Measurements from ENCODE around the gene CAMSAP1.

CAMSAP1 gene

DNA sequence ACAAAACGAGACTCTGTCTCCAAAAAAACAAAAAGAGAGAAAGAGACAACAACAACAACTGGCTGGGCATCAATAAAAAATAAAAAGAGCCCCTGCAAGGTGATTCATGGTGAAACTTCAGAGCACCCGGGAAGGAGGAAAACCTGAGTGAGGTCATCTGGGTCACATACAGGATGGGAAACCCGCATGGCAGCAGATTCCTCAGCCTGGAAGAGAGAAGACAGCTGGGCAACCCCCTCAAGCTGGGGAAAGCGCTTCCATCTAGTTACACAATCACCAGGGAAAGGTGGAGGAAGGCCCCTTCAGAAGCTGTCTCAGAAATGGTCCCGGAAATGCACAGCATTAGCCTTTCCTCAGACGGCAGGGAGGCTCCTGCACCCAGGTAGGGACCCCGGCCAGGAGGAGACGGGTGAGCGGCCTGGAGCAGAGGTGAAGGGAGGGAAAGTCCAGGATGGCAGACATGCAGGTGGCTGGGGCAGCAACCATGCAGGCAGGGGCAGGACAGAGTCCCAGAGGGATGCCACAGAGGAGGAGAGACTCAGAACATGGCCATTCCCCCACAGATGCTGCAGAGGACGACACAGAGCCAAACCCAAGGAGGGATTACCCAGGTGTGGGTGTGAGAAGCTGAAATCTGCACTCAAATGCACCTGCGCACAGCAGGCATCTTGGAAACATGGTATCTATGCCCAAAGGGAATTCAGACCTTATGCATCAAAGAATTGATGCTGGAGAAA lies 29.4 kb downstream of the CAMSAP1 start:
- FAIRE-seq: no peak

DNA sequence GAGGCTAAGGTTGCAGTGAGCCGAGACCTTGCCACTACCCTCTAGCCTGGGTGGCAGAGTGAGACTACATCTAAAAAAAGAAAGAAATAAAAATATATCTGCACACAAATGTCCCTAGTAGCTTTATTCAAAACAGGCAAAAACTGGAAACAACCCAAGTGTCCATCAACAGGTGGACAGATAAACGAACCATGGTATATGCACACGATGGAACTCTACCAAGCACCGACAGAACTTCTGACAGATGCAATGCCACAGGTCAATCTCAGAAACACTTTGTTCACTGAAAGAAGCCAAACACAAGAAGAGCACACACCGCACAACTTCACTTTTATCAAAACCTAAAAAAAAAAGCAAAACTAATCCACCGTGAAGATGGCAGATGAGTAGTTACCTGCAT lies 30.4 kb downstream of the CAMSAP1 start:
- FAIRE-seq: no peak

DNA sequence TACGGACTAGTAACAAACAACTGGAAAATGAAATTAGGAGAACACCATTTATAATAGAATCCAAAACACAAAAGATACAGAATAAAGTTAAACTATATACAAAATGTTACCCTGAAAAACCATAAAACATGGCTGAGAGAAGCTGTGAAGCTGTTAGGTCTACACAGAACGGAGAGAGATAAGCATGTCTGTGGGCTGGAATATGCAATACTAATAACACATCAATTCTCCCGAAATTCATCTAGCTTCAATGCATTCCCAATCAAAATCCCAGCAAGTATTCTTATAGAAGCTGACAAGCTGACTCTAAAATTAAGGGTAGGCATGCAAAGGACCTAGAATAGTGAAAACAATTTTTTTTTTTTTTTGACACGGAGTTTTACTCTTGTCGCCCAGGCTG lies 32.5 kb downstream of the CAMSAP1 start:
- FAIRE-seq: no peak

DNA sequence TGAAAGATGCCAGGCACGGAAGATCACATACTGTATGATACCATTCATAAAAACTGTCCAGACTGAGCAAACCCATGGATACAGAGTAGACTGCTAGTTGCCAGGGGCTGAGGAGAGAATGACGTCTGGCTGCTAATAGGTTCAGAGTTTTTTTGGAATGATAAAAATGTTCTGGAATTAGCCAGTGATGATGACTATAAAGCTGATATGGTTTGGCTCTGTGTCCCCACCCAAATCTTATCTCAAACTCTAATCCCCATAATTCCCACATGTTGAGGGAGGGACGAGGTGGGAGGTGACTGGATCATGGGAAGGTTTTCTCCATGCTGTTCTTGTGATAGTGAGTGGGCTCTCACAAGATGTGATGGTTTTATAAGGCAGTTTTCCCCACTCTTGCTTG lies 37.4 kb downstream of the CAMSAP1 start:
- no peak for FAIRE-seq

DNA sequence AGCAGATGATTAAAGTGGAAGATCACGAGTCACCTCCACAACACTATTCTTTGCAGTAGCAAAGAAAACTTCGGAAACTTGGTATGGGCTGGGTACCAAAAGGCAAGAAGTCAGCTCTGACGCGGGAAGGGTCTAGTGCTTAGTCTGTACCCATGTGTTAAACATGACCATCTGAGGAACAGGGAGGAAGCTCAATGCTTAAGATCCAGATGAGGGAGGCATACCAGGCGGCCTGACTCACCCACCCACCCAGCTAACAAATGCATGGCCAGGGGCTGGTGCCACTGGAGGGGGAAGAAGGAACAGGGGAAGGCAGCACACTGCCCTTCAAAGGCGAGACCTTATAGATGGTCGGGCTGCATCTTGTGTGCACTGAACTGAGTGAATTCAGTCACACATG lies 41.8 kb downstream of the CAMSAP1 start:
- FAIRE-seq: no peak

DNA sequence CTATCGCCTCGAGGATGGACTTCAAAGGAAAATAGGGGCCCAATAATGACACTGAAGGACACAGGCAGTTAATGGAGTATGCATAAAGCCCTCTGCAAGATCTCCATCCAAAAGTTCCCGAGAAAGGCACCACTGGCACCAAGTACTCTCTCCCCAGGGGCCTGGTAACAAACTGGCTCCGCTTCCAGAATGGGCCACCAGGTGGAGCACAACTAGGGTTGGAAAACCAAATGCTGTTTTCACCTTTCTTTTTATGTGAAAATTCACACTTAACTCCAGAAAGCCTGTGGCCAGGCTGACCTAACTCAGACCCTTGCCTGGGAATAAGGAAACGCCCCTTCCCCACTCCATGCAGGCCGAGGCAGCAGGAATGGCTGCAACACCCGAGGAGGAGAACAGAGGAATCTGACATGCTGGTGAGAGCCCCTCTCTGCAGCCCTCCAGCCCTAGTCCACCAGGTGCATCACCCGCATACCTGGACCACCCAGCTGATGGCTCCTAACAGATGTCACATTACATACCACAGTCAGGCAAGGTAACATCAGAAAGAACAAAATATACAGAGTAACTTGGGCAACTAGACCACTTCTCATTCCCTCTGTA lies 42.8 kb downstream of the CAMSAP1 start:
- FAIRE-seq: no peak

DNA sequence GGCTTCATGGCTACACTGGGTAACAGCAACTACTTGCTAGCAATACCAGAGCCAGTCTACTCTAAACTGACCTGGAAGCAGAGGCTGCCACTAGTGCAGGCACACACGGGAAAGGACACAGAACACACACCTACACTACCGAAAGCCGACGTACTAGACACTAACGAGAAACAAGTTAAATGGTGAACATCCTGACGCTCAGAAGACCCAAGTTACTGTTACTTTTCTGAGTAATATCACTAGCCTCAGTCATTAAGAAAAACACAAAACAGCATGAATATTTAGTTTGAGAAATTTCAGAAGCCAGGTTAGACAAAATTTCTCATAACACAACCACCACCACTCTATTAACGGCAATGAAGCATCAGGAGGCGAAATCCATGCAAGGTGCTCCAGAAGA lies 44.5 kb downstream of the CAMSAP1 start:
- FAIRE-seq: no peak

DNA sequence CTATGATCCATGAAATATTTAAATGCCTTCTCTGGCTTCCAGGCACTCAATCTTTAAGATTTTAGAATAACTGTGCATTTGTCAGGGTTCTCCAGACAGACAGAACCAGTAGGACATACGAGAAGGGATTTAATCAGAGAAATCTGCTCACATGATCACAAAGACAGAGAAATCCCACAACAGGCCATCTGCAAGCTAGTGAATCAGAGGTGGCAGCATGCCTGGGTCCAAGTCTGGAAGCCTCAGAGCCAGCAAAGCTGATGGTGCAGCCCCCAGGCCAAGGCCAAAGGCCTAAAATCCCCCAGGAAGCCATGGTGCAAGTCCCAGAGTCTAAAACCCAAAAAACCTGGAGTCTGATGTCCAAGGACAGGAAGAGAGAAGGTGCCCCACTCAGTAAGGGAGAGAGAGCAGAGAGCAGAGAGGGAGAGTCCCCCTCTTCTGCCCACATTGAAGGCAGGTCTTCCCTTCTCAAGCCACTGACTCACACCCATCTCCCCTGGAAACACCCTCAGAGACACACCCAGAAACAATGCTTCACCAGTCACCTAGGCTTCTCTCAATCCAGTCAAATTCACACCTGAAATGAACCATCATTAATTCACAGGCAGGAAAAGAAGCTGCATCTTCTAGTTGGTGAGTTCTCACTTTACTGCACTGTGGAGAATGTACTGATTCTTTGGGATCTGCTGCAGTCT lies 48.7 kb downstream of the CAMSAP1 start:
- no peak for FAIRE-seq

DNA sequence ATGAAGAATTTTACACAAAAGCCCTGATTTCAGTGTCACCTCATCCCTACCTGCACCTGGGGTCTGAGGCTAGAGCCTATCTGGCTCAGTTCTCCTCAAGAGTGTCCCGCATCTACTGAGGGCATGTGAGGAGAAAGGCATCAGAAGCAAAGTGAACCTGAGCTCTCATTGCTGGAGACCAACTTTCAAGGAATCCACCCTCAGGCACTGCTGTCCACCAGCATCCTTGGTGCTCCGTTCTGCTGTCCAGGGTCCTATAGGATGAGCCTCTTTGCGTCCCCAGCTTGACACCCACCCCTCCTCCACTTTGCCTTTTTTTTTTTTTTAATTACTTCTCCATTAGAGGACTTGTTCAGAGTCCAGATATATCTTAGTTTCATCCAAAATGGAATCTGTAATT lies 49.5 kb downstream of the CAMSAP1 start:
- no peak for FAIRE-seq

DNA sequence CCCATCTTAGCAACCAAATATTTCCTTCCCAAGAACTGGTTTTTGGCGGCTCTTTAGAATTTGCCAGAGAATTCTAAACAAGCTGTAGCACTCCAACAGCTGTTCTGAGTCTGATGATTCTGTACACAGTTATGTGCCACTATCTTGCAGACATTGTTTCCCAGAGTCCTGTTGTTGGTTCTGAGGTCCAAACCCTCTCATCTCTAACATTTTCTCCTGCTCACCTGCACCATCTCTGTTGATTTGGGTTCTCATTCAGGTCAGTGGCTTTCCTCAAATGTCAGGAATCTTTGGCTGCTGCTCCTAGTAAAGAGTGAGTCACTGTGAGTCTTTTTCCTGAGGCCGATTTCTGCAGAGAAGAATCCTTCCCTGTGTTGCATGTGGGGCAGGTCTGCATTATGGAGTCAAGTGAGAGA lies 50.0 kb downstream of the CAMSAP1 start:
- no peak for FAIRE-seq

DNA sequence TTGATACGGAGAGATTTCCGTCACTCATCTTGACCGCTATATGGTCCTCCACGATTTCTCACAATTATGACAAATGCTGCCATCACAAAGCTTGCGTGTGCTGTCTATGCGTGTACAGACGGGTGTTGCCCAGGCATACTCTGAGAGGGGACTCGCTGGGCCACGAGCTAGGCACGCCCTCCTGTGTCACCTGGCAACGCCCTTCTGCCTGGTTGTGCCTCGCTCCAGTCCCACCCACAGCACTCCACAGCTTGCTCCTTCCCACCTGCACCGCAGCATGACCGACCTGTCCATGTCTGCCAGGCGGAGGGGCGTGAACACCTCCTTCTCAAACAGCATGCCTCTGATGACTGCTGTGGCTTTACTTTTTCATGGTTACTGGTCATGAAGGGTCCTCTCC lies 55.6 kb downstream of the CAMSAP1 start:
- no peak for FAIRE-seq

DNA sequence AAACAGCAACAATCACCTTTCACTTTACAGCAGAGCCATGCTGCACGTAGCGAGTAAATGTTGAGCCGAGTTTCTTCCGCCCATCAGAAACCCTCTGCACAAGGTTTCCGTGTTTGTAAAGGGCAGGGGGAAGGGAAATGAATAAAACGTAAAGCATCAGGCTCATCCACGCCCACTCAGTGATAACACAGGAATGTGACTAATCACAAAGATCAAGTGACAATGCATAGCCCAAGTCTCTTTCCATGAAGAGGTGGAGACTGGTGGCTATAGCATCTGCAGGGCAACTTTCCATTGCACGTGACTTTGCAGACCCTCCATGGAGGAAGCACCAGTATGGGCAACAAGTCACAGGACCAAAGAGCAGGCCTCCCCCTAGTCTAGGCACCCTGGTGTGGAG lies 56.6 kb downstream of the CAMSAP1 start:
- no peak for FAIRE-seq

DNA sequence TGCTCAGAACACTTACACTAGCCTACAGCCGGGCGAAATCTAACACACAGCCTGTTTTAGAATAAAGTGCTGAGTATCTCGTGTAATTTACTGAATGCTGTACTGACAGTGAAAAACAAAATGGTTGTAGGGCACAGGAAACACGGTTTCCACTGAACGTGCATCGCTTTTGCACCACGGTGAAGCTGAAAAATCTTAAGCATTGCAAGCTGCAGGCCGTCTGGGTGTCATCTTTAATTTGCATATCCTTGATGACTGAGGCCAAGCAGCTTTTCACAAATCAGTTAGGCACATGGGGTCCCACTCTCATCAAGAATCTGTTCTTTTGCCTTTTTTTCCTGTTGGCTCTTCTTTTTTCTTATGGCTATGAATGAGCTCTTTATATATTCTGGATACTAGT lies 58.2 kb downstream of the CAMSAP1 start:
- FAIRE-seq: no peak

DNA sequence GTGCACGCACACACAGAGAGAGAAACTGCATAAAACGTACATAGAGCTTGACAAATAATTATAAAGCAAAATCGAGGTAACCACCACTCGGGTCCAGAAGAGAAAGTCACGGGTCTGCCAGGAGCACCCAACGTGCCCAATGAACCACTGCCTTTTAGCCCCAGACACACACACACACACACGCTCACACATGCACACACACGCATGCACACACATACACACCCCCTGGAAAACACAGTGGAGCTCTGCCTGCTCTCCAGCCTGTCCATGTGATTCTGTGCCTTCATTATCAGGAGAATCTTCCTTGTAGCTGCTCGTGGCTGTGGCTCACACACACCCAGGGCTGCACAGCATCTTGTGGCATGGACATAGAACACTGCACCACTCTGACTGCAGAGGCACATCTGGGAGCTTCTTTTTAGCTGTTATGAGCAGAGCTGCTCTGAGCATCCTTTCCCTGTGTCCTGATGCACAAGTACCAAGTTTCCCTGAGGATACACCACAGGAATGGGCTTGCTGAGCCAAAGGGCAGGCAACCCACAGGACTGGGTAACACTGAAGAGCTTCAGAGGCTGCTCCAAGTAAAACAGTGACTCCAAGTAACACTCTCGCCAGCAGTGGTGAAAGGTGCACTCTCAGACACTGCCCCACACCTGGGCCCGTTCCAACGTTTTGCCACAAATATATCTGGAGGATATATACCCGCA lies 58.9 kb downstream of the CAMSAP1 start:
- FAIRE-seq: no peak

DNA sequence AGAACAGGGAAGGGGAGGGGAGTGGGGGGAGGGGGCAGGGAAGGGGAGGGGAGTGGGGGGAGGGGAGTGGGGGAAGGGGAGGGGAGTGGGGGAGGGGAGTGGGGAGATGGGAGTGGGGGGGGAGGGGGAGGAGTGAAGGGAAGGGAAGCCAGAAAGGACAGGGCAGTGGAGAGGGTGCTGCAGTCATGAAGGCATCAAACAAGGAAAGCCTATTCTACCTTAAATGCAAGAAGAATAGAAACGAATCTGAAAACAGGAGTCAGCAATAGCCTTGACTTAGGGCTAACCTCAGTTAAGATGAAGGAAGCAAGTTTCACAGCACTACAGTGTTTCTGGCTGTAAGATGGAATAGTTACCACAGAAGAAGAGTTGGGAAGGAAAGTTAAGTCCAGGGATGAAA lies 59.5 kb downstream of the CAMSAP1 start:
- FAIRE-seq: no peak

DNA sequence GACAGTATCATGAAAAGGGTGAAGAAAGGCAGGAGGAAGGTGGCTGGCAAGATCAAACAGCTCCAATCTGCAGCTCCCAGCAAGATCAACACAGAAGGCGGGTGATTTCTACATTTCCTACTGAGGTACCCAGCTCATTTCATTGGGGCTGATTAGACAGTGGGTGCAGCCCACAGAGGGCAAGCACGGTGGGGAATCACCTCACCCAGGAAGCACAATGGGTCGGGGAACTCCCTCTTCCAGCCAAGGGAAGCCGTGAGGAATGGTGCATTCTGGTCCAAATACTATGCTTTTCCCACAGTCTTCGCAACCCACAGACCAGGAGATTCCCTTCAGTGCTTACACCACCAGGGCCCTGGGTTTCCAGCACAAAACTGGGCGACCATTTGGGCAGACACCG lies 66.8 kb downstream of the CAMSAP1 start:
- no peak for FAIRE-seq

DNA sequence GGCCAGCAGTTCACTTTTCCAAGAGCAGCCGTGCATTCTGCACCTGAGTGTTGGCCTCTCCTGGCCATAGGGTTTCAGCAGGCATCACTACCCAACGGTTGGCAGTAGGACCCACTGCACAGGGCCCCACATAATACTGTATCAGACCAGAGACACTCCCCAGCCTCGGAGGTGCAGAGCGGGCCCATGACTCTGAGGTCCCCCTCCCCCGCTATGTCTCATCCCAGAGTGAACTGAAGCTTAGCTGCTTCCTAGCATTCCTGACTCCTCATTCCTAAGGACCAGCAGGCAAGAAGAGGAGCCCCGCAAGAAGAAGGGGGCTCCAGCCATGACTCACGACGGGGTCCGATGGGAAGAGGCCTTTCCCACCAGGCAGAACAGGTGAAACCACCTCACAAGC lies 67.2 kb downstream of the CAMSAP1 start:
- FAIRE-seq: no peak

DNA sequence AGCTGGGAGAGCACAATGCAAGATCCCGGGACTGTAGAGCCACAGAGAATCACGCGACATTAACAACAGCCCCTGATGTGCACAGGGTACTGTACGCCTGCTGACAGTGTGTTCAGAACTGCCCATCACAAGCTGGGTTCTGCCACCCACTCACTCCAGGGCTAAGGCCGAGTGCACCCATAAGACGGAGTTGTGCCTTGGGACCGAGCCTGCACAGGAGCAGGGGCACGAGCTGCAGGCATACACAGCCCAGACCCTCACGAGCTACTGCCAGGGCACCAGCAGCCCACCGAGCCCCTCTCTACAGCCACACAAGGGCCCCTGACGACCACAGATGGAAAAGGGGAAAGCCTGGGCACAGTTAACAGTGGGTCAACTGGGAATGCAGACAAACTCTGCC lies 67.8 kb downstream of the CAMSAP1 start:
- no peak for FAIRE-seq

DNA sequence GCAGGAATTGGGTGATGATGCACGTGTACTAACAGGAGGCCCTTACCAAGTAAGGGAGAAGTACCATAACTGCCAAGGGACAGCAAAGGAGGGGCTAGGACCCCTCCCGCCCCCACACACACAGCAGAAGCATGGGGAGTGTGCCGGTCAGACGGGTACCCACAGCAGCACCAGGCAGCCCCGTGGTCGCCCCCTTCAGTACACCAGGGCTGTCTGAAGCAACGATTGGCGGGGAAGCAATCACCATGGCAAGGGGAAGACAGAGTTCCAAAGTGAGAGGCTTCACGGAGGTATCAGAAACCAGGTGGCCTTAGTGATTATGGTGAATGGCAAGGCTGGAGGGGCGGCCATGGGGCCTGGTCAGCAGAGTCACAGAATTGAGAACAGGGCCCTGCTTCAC lies 72.2 kb downstream of the CAMSAP1 start:
- no peak for FAIRE-seq

DNA sequence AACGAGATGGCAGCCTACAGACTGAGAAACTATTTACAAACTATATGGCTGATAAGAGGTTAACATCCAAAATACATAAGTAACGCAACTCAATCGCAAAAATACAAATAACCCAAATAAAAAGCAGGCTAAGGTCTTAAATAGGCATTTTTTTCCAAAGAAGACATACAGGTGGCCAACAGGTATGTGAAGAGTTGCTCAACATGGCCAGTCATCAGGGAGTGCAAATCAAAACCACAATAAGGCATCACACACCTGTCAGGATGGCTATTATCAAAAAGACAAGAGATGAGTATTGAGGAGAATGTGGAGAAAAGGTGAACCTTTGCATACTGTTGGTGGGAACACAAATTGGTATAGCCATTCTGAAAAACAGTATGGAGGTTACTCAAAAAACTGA lies 73.5 kb downstream of the CAMSAP1 start:
- FAIRE-seq: no peak

DNA sequence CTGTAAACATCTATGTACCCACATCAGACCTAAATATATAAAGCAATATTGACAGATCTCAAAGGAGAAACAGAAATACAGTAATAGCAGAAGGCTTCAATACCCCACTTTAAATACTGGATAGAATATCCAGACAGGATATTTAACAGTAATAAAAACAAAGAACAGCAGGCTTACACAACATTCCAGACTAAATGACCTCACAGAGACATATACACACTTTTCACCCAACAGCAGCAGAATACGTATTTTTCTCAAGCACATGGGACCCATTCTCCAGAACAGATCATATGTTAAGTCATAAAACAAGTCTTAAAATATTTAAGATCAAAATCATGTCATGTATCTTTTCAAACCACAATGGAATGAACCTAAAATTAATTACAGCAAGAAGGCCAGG lies 76.8 kb downstream of the CAMSAP1 start:
- FAIRE-seq: no peak

DNA sequence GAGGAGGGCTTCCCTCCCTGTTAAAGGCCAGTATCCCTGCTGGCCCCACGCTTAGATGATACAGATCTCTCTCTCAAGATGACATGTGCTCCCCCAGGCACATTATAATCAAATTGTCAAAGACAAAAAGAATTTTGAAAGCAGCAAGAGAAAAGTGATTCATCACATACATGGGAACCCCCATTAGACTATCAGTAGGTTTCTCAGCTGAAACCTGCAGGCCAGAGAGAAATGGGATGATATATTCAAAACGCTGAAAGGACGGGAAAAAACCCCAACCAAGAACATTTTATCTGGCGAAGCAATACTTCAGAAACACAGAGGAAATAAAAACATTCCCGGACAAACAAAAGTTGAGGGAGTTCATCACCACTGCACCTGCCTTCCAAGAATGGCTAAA lies 78.7 kb downstream of the CAMSAP1 start:
- FAIRE-seq: no peak

DNA sequence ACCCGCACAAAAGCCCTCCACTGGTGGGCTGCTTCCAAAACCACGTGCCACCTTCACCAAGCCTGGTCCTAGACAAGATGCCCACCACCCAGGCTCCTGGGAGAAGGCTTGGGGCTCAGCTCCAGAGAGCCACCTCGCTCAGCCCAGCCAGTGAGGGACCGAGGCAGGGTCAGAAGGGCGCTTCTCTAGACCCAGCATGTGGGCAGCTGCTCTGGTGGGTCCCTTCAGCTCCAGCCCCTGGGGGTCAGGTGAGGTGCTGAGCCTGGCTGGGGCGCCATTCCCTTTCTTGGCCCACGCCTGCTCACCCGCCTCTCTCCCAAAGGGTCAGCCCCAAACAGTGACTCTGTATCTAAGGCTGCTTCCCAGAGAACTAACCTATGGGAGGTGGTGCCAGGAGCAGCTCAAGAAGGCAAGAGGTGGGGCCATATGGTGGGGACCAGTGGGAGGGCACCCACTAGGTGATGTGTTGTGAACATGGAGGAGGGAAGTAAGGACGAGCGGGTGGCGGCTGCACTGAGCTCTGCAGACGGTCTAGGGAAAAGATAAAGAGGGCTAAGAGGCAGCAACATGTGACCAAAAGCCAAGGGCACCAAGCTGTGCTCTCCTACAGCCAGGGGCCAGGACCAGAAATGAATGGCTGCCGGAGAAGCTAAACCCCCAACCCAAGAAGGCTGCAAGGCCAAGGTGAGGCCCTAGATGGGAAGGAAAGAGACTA lies 79.3 kb downstream of the CAMSAP1 start:
- no peak for FAIRE-seq
